ENCODE data around the gene NSD1. TPM values are rescaled to one million over a fixed set of nuclear protein-coding genes. Genes with fewer than 3 reads are reported as not detected.
"Not testable (repeated sequence)": the region's sequence is repeated elsewhere in the genome, so short reads cannot be mapped to it uniquely, and the experiment has no call there.

NSD1 gene
- total RNA-seq, 4 donors from 2014 or later = 41.1 to 58.4 (median 49.5) TPM

GRCh38 chr5:177338251-177339106, 204.9 kb downstream of the NSD1 start:
- peaks cover 0 to 89% of the 10 kb centered on the region in 2 donors for H3K36me3 ChIP-seq

GRCh38 chr5:177339107-177339638, 205.6 kb downstream of the NSD1 start:
- WGBS, 2 donors (ENCODE audit: low coverage in 1 of 2) = 66% methylated on average over 5 of the region's 11 CpGs; no CpG with 5 or more reads in 1 of the 2 donors
- H3K4me3 ChIP-seq = no peak overlapping the region
- H3K36me3 ChIP-seq = peaks cover 0 to 86% of the 10 kb centered on the region in 2 donors
- no peak for ATAC-seq
- H3K27ac ChIP-seq = no peak overlapping the region
- no peaks in the 10 kb centered on the region for H3K9me3 ChIP-seq
- H3K4me1 ChIP-seq = peaks cover 0 to 8% (median 0%) of the 10 kb centered on the region in 3 donors
- TF ChIP-seq POLR2A (IDR thresholded peaks at IDR 0.05) (no peak), EP300 (IDR thresholded peaks at IDR 0.05) (no peak), POLR2AphosphoS5 (IDR thresholded peaks at IDR 0.05) (no peak), CTCF (IDR thresholded peaks at IDR 0.05) (no peak)
- H3K27me3 ChIP-seq = no peaks in the 10 kb centered on the region

More at GRCh38 chr5:177338251-177339106, 204.9 kb downstream of the NSD1 start:
- TF ChIP-seq POLR2AphosphoS5 (IDR thresholded peaks at IDR 0.05) = no peak
- no peak for TF ChIP-seq POLR2A (IDR thresholded peaks at IDR 0.05)
- TF ChIP-seq EP300 (IDR thresholded peaks at IDR 0.05) = no peak
- TF ChIP-seq CTCF (IDR thresholded peaks at IDR 0.05) = no peak
- Histone ChIP-seq H3K4me1 (peaks cover 0 to 8% (median 0%) of the 10 kb centered on the region in 3 donors), H3K9me3 (no peaks in the 10 kb centered on the region), H3K4me3 (no peak overlapping the region), H3K27me3 (no peaks in the 10 kb centered on the region), H3K27ac (no peak overlapping the region)
- WGBS, 2 donors (ENCODE audit: low coverage in 1 of 2) = no CpG with 5 or more reads among the region's 22 CpGs
- ATAC-seq = no peak

GRCh38 chr5:177343000-177343399, 209.4 kb downstream of the NSD1 start:
- H3K27me3 ChIP-seq, H3K4me3 ChIP-seq, H3K9me3 ChIP-seq, H3K27ac ChIP-seq, ATAC-seq: not testable (repeated sequence)
- WGBS, 2 donors (ENCODE audit: low coverage in 1 of 2) = 78 to 89% methylated on average over 5 to 14 of the region's 14 CpGs
- peaks cover 0 to 61% of the 10 kb centered on the region in 2 donors for H3K36me3 ChIP-seq
- H3K4me1 ChIP-seq = peaks cover 0 to 23% (median 0%) of the 10 kb centered on the region in 3 donors

GRCh38 chr5:177343777-177344176, 210.2 kb downstream of the NSD1 start:
- peaks cover 0 to 53% of the 10 kb centered on the region in 2 donors for H3K36me3 ChIP-seq
- ATAC-seq = no peak
- H3K4me3 ChIP-seq = no peak overlapping the region
- H3K27ac ChIP-seq = no peak overlapping the region
- peaks cover 0 to 29% (median 0%) of the 10 kb centered on the region in 3 donors for H3K4me1 ChIP-seq
- TF ChIP-seq CTCF (IDR thresholded peaks at IDR 0.05) (no peak), POLR2A (IDR thresholded peaks at IDR 0.05) (no peak), POLR2AphosphoS5 (IDR thresholded peaks at IDR 0.05) (no peak), EP300 (IDR thresholded peaks at IDR 0.05) (no peak)
- 89 to 93% methylated on average over 3 to 6 of the region's 6 CpGs for WGBS, 2 donors (ENCODE audit: low coverage in 1 of 2)
- H3K27me3 ChIP-seq = no peaks in the 10 kb centered on the region
- H3K9me3 ChIP-seq = no peaks in the 10 kb centered on the region

- peaks cover 0 to 52% of the 10 kb centered on the region in 2 donors for H3K36me3 ChIP-seq
- ATAC-seq = no peak
Measured at GRCh38 chr5:177344891-177345290, 211.3 kb downstream of the NSD1 start.

More at GRCh38 chr5:177344891-177345290, 211.3 kb downstream of the NSD1 start:
- no peaks in the 10 kb centered on the region for H3K27me3 ChIP-seq
- no peaks in the 10 kb centered on the region for H3K9me3 ChIP-seq
- no peak for TF ChIP-seq POLR2A (IDR thresholded peaks at IDR 0.05)
- no peak for TF ChIP-seq EP300 (IDR thresholded peaks at IDR 0.05)
- TF ChIP-seq CTCF (IDR thresholded peaks at IDR 0.05) = no peak
- TF ChIP-seq POLR2AphosphoS5 (IDR thresholded peaks at IDR 0.05) = no peak
- peaks cover 0 to 34% (median under 1%) of the 10 kb centered on the region in 3 donors for H3K4me1 ChIP-seq
- WGBS, 2 donors (ENCODE audit: low coverage in 1 of 2) = 80 to 100% methylated on average over 1 to 5 of the region's 6 CpGs
- no peak overlapping the region for H3K4me3 ChIP-seq
- H3K27ac ChIP-seq = no peak overlapping the region

Measured in gastroesophageal sphincter (tissue), 4 donors.